Endodermal cell (in vitro differentiated cells): ENCODE results near the gene PRKD3. TPM values are rescaled to one million over a fixed set of nuclear protein-coding genes. Genes with fewer than 3 reads are reported as not detected.

Experiments used
- DNase-seq: peaks from one replicate; pipeline ENCODE4 v3.0.0-alpha.2; 2017
- H3K27ac ChIP-seq: 2 replicates; pipeline ENCODE4 v1.5.1; 2013; ENCODE audit warnings: mild to moderate bottlenecking, low read depth, low read length, moderate library complexity
- H3K27me3 ChIP-seq: 2 replicates; pipeline ENCODE4 v1.6.1; 2013; ENCODE audit warnings: mild to moderate bottlenecking, low read length, moderate library complexity; ENCODE audit not compliant: insufficient read depth, control insufficient read depth, poor library complexity, severe bottlenecking
- H3K36me3 ChIP-seq: 2 replicates; pipeline ENCODE4 v1.7.0; 2013; ENCODE audit warnings: mild to moderate bottlenecking, low read length, moderate library complexity; ENCODE audit not compliant: control insufficient read depth, insufficient read depth
- H3K4me1 ChIP-seq: one replicate; pipeline ENCODE4 v1.7.0; 2013; ENCODE audit warnings: low read length; ENCODE audit not compliant: control insufficient read depth, insufficient read depth
- H3K4me3 ChIP-seq: 2 replicates; pipeline ENCODE4 v1.5.1; 2013; ENCODE audit warnings: mild to moderate bottlenecking, low read length, moderate library complexity
- H3K9ac ChIP-seq: 2 replicates; pipeline ENCODE4 v1.6.1; 2013; ENCODE audit warnings: mild to moderate bottlenecking, low read length, moderate library complexity; ENCODE audit not compliant: poor library complexity, severe bottlenecking; ENCODE audit errors: extremely low read depth
- H3K9me3 ChIP-seq: 2 replicates; pipeline ENCODE4 v1.6.1; 2013; ENCODE audit warnings: mild to moderate bottlenecking, low read length, moderate library complexity; ENCODE audit not compliant: control insufficient read depth
- H3K27ac Mint-ChIP-seq: 2 replicates; pipeline ENCODE4 v1.8.0; 2020; ENCODE audit warnings: mixed read lengths
- H3K27me3 Mint-ChIP-seq: 2 replicates; pipeline ENCODE4 v1.8.0; 2021; ENCODE audit warnings: mild to moderate bottlenecking, mixed read lengths; ENCODE audit not compliant: insufficient read depth
- H3K36me3 Mint-ChIP-seq: 2 replicates; pipeline ENCODE4 v1.8.0; 2020; ENCODE audit warnings: low read depth, mixed read lengths
- H3K4me1 Mint-ChIP-seq: 2 replicates; pipeline ENCODE4 v1.8.0; 2020; ENCODE audit warnings: mixed read lengths
- H3K4me3 Mint-ChIP-seq: 2 replicates; pipeline ENCODE4 v1.8.0; 2020; ENCODE audit warnings: mild to moderate bottlenecking, moderate library complexity, mixed read lengths
- H3K9me3 Mint-ChIP-seq: 2 replicates; pipeline ENCODE4 v1.8.0; 2020; ENCODE audit warnings: mild to moderate bottlenecking, mixed read lengths
- CTCF ChIP-seq: fragments of 200-600 bp; sonication (generic); conservative IDR thresholded peaks from 2 replicates; pipeline ENCODE4 v1.5.0; 2021; ENCODE audit warnings: antibody characterized with exemption, mild to moderate bottlenecking
- WGBS, 2 experiments: methylation state at CpG; one replicate each; pipeline versions ENCODE4 v1.1.5 to v1.1.7; 2013; ENCODE audit warnings: missing lambda C conversion rate in 2 of 2, mixed read lengths in 1 of 2; ENCODE audit not compliant: insufficient coverage in 1 of 2, insufficient read length in 1 of 2; 5-methylcytosine and 5-hydroxymethylcytosine counted together
- total RNA-seq, 2 donors: library from RNA; stranded (reverse); fragmentation: NEBNext Ultra II Directional in 1 of 2; extraction: Animal tissue kit (Norgen Biotek cat#: 25700) in 1 of 2; gene quantifications; 2 replicates in 1 of 2; 3 replicates in 1 of 2; pipeline ENCODE4 v1.2.1, GENCODE V29; 2021

The PRKD3 gene
- total RNA-seq, 2 donors from 2014 or later: 94.4 to 95.0 TPM

GRCh38 chr2:37338933-37339332 is 14.3 kb upstream of the PRKD3 start:
- Mint-ChIP-seq H3K9me3 (no peaks in the 10 kb centered on the region), H3K27ac (no peak overlapping the region), H3K27me3 (no peaks in the 10 kb centered on the region), H3K4me3 (no peak overlapping the region), H3K36me3 (no peaks in the 10 kb centered on the region), H3K4me1 (peaks cover 29% of the 10 kb centered on the region)
- Histone ChIP-seq H3K27me3 (no peaks in the 10 kb centered on the region), H3K9me3 (no peaks in the 10 kb centered on the region), H3K9ac (no peak overlapping the region), H3K27ac (no peak overlapping the region), H3K36me3 (no peaks in the 10 kb centered on the region), H3K4me3 (no peak overlapping the region), H3K4me1 (peaks cover 9% of the 10 kb centered on the region)
- no peak for TF ChIP-seq CTCF
- 95 to 100% methylated on average over 1 to 4 of the region's 4 CpGs for WGBS, 2 experiments
- no peak for DNase-seq

GRCh38 chr2:37337620-37338280 is 13.1 kb upstream of the PRKD3 start:
- Histone ChIP-seq H3K36me3 (no peaks in the 10 kb centered on the region), H3K9ac (no peak overlapping the region), H3K27me3 (no peaks in the 10 kb centered on the region), H3K9me3 (no peaks in the 10 kb centered on the region), H3K4me3 (no peak overlapping the region), H3K27ac (no peak overlapping the region), H3K4me1 (no peaks in the 10 kb centered on the region)
- WGBS, 2 experiments: 93% methylated on average over 4 to 7 of the region's 7 CpGs
- H3K4me3 Mint-ChIP-seq: no peak overlapping the region
- H3K4me1 Mint-ChIP-seq: peaks cover 17% of the 10 kb centered on the region
- H3K36me3 Mint-ChIP-seq: no peaks in the 10 kb centered on the region
- H3K27me3 Mint-ChIP-seq: no peaks in the 10 kb centered on the region
- no peak for TF ChIP-seq CTCF
- no peak for DNase-seq
- H3K9me3 Mint-ChIP-seq: no peaks in the 10 kb centered on the region
- H3K27ac Mint-ChIP-seq: no peak overlapping the region

- H3K36me3 ChIP-seq: no peaks in the 10 kb centered on the region
- 100% methylated on average over 1 of the region's 2 CpGs; no CpG with 5 or more reads in 1 of the 2 experiments for WGBS, 2 experiments
- H3K4me1 ChIP-seq: no peaks in the 10 kb centered on the region
- H3K4me3 Mint-ChIP-seq: no peak overlapping the region
- H3K27me3 ChIP-seq: no peaks in the 10 kb centered on the region
- peaks cover 13% of the 10 kb centered on the region for H3K4me1 Mint-ChIP-seq
- no peaks in the 10 kb centered on the region for H3K36me3 Mint-ChIP-seq
- no peak overlapping the region for H3K27ac Mint-ChIP-seq
- DNase-seq: no peak
- no peaks in the 10 kb centered on the region for H3K27me3 Mint-ChIP-seq
- no peak overlapping the region for H3K27ac ChIP-seq
- no peaks in the 10 kb centered on the region for H3K9me3 ChIP-seq
- no peaks in the 10 kb centered on the region for H3K9me3 Mint-ChIP-seq
- H3K4me3 ChIP-seq: no peak overlapping the region
- no peak for TF ChIP-seq CTCF
- H3K9ac ChIP-seq: no peak overlapping the region
Measured at GRCh38 chr2:37335604-37336003, 11.0 kb upstream of the PRKD3 start.
